Hematopoietic multipotent progenitor cell (in vitro differentiated cells): ENCODE data around the gene ZC3H12C. TPM values are rescaled to one million over a fixed set of nuclear protein-coding genes. Genes with fewer than 3 reads are reported as not detected.
A peak's percentile ranks its signal among the peaks of the same experiment; 100 is the strongest.

Experiments used
- DNase-seq, 3 donors: peaks; one replicate each; pipeline ENCODE4 v3.0.0-alpha.2; 2011 to 2015; ENCODE audit warnings: low read depth in 2 of 3, low spot score in 2 of 3
- total RNA-seq: library from RNA; depleted of rRNA; stranded (reverse); fragments of >200 nt; gene quantifications from one replicate; pipeline ENCODE4 v1.2.3, GENCODE V29; 2012

ZC3H12C gene
- total RNA-seq, 1 donor: 11.8 TPM

- DNase-seq: no peak
These were observed 48.6 kb downstream of the ZC3H12C start for GRCh38 chr11:110141812-110142211.

- peak in 1 of 3 donors; percentile 19 for DNase-seq
These were observed 54.9 kb downstream of the ZC3H12C start for GRCh38 chr11:110147962-110148709.

- peak in 2 of 3 donors; percentile 25 to 66 for DNase-seq
These were observed 55.9 kb downstream of the ZC3H12C start for GRCh38 chr11:110148775-110149744.

- DNase-seq: no peak
These were observed 59.0 kb downstream of the ZC3H12C start for GRCh38 chr11:110152199-110152598.

GRCh38 chr11:110153474-110153873 lies 60.3 kb downstream of the ZC3H12C start:
- no peak for DNase-seq

GRCh38 chr11:110156503-110156902 lies 63.3 kb downstream of the ZC3H12C start:
- DNase-seq: no peak

GRCh38 chr11:110158317-110159200 lies 65.4 kb downstream of the ZC3H12C start:
- DNase-seq: no peak

GRCh38 chr11:110159476-110159875 lies 66.3 kb downstream of the ZC3H12C start:
- no peak for DNase-seq

- DNase-seq: no peak
These were observed 66.8 kb downstream of the ZC3H12C start for GRCh38 chr11:110160016-110160415.

GRCh38 chr11:110160437-110160836 lies 67.2 kb downstream of the ZC3H12C start:
- DNase-seq: no peak

- no peak for DNase-seq
These were observed 67.9 kb downstream of the ZC3H12C start for GRCh38 chr11:110161061-110161460.

GRCh38 chr11:110162216-110162615 lies 69.0 kb downstream of the ZC3H12C start:
- DNase-seq: no peak

GRCh38 chr11:110165039-110165925 lies 72.1 kb downstream of the ZC3H12C start:
- DNase-seq: no peak

- no peak for DNase-seq
These were observed 75.0 kb downstream of the ZC3H12C start for GRCh38 chr11:110168033-110168803.

GRCh38 chr11:110169738-110170137 lies 76.5 kb downstream of the ZC3H12C start:
- DNase-seq: no peak

GRCh38 chr11:110172468-110173065 lies 79.4 kb downstream of the ZC3H12C start:
- no peak for DNase-seq

GRCh38 chr11:110173811-110174644 lies 80.8 kb downstream of the ZC3H12C start:
- DNase-seq: peak; percentile 4 to 79 (median 58)
